ENCODE measurements around the gene AMT.
"Not testable (repeated sequence)": the region's sequence is repeated elsewhere in the genome, so short reads cannot be mapped to it uniquely, and the experiment has no call there.

The AMT gene

GRCh38 chr3:49403891-49404290 lies 18.4 kb downstream of the AMT start:
- in situ Hi-C loops (cut with HindIII; ENCODE audit: low pct_ligation_motif_present, low pct_unique_long_range_greater_than_20kb, low sequenced_read_pairs): no loop called here
- DNase-seq: no peak

DNA sequence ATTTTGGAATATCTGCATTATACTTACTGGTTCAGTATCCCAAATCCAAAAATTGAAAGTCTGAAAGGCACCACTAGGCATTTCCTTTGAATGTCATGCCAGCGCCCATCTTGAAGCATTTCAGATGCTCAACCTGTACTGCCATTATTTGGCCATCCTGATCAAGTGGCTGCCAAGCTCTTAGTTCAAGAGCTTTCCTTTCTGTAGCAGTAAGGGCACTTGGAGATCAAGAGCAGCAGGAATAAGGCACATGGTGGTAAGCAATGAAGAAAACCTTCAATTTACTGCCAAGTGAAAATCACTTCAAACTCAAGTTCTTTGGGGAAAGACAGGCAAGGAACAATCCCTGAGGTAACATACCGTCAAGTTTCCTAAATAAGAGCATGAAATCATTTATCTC lies 20.5 kb downstream of the AMT start:
- no peak for DNase-seq
- in situ Hi-C loops (cut with HindIII; ENCODE audit: low pct_ligation_motif_present, low pct_unique_long_range_greater_than_20kb, low sequenced_read_pairs): no loop called here

- no peak for DNase-seq
- in situ Hi-C loops (cut with HindIII; ENCODE audit: low pct_ligation_motif_present, low pct_unique_long_range_greater_than_20kb, low sequenced_read_pairs): no loop called here
Observed at GRCh38 chr3:49399461-49399860, 22.8 kb downstream of the AMT start.

DNA sequence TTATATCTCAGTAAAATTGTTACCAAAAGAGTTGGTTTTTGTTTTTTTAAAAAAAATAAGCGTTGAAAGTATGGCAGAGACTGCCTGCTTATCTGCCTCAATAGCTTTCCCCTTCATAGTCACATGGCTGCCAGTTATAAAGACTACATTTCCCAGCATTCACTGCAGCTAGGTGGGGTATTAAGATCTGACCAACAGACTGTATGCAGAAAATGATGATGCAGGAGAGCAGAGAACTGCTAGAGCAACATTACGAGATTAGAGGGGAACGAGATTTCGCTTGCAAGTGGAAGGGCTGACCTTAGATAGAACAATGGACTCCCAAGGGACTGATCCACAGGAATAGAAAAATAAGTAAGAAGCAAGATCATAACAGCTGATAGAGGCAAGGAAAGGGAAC lies 24.8 kb downstream of the AMT start:
- DNase-seq: peak; percentile 18
- in situ Hi-C loops (cut with HindIII; ENCODE audit: low pct_ligation_motif_present, low pct_unique_long_range_greater_than_20kb, low sequenced_read_pairs): no loop called here

DNA sequence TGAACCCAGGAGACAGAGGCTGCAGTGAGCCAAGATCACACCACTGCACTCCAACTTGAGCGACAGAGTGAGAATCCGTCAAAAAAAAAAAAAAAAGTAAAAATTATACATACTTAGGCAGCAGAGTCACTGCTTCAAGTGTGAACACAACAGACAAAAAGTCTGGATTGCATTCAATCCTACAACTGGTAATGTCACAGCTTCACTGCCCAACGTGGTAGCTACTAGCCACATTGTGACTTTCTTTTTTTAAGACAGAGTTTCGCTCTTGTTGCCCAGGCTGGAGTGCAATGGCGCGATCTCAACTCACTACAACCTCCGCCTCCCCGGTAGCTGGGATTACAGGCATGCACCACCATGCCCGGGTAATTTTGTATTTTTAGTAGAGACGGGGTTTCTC lies 31.0 kb downstream of the AMT start:
- in situ Hi-C loops (cut with HindIII; ENCODE audit: low pct_ligation_motif_present, low pct_unique_long_range_greater_than_20kb, low sequenced_read_pairs); DNase-seq: not testable (repeated sequence)

DNA sequence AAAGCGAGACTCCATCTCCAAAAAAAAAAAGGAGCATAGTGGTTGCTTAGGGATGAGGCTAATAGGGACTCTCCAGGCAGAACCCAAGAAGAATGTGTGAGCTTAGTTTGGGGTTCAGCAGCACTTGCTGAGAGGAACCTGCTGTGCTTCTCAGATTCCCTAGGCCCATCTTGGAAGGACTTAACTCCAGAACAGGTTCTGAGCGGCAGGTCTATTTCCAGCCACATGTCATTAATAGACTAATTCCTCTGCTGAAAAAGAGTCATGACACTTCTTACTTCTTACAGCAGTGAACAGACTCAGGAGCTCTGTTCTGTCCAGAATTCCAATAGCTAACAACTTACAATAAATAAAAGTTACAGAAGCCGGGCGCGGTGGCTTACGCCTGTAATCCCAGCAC lies 33.0 kb downstream of the AMT start:
- DNase-seq: no peak
- in situ Hi-C loops (cut with HindIII; ENCODE audit: low pct_ligation_motif_present, low pct_unique_long_range_greater_than_20kb, low sequenced_read_pairs): no loop called here

- in situ Hi-C loops (cut with HindIII; ENCODE audit: low pct_ligation_motif_present, low pct_unique_long_range_greater_than_20kb, low sequenced_read_pairs): no loop called here
Observed at GRCh38 chr3:49388289-49388820, 33.9 kb downstream of the AMT start.

DNA sequence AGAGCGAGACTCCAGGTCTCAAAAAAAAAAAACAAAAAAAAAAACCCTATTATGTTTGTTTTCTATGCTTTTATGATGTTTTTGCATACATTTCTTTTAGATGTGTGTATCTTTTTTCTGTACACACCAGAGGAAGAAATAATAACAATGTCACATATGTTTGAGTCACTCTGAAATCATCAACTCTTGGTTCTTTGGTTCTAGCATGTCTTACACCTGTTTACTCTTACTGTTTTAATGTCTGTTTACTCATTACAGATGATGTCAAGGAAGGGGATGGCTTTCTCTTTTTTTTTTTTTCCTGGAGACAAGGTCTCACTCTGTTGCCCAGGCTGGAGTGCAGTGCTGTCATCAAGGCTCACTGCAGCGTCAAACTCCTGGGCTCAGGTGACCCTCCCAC lies 34.6 kb downstream of the AMT start:
- in situ Hi-C loops (cut with HindIII; ENCODE audit: low pct_ligation_motif_present, low pct_unique_long_range_greater_than_20kb, low sequenced_read_pairs): no loop called here
- DNase-seq: no peak

More at GRCh38 chr3:49388289-49388820, 33.9 kb downstream of the AMT start:
- no peak for DNase-seq

DNA sequence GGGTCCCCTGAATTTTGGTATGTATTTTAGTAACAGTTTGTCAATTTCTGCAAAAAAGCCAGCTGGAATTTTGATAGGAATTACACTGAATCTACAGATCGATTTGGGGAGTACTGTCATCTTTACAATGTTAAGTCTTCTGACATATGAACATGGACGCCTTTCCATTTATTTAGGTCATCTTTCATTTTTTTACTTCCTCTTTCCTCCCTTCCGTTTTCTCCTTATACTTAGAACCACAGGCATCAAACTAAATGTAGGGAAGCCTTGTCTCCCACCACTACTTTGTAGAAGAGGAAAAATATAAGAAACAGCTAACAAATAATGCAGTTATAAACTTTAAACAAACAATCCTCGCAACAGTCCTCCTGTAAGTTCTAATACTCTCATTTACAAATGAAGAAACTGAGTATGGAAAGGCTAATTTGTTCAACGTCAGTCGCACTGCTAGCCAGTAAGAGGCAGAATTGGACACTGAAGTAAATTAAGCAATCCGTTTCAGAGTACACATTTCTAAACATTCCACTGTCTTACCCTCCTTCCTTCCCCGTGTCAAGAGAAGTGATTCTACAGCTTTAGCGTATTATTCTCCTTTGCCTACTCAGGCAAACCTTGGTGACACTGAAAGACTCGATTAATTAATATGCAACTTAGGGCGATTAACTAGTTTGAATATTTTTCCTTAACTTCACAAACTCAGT lies 36.1 kb downstream of the AMT start:
- in situ Hi-C loops (cut with HindIII; ENCODE audit: low pct_ligation_motif_present, low pct_unique_long_range_greater_than_20kb, low sequenced_read_pairs): no loop called here
- no peak for DNase-seq

DNA sequence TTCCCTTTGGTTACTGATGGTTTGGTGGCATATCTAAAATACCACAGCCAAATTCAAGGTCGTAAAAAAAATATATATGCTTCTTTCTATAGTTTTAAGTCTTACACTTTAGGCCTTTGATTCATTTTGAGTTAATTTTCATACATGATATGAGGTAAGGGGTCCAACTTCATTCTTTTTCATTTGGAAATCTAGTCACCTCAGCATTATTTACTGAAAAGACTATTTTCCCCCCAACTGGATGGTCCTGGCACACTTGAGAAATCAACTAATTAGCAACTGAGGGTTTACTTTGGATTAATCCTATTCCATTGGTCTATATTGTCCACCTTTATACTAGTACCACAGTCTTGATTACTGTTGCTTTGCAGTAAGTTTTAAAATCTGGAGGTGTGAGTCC lies 36.7 kb downstream of the AMT start:
- in situ Hi-C loops (cut with HindIII; ENCODE audit: low pct_ligation_motif_present, low pct_unique_long_range_greater_than_20kb, low sequenced_read_pairs): no loop called here

DNA sequence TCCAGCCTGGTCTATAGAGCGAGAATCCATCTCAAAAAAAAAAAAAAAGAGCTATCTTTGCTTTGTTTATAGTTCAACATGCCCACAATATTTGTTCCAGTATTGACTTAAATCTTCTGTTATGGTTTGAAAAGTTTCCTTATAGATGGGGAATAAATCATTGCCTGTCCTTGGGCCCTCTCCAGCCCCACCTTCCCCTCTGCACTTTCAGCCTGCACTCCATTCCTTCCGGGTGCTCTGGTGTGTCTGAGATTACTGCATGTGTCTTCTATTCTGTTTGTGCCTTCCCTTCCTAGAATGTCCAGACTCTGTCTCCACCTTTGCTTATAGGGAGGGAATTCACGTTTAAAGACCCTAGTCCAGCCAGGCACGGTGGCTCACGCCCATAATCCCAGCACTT lies 38.9 kb downstream of the AMT start:
- no peak for DNase-seq
- in situ Hi-C loops (cut with HindIII; ENCODE audit: low pct_ligation_motif_present, low pct_unique_long_range_greater_than_20kb, low sequenced_read_pairs): no loop called here

More for the DNA sequence above, 36.7 kb downstream of the AMT start:
- DNase-seq: no peak

GRCh38 chr3:49378249-49378895 lies 43.9 kb downstream of the AMT start:
- in situ Hi-C loops (cut with HindIII; ENCODE audit: low pct_ligation_motif_present, low pct_unique_long_range_greater_than_20kb, low sequenced_read_pairs): no loop called here
- no peak for DNase-seq

DNA sequence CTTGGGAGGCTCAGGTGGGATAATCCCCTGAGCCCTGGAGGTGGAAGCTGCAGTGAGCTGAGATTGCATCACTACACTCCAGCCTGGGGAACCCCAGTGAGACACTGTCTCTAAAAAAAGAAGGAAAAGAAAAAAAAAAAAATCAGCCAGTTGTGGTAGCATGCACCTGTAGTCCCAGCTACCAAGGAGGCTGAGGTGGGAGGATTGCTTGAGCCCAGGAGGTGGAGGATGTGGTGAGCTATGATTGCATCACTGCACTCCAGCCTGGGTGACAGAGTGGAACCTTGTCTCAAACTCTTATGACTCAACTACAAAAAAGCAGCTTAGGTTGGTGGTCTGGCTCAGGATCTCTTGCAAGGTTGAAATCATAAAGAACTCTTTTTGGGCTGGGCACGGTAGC lies 44.8 kb downstream of the AMT start:
- in situ Hi-C loops (cut with HindIII; ENCODE audit: low pct_ligation_motif_present, low pct_unique_long_range_greater_than_20kb, low sequenced_read_pairs): no loop called here

GRCh38 chr3:49371946-49372345 lies 50.3 kb downstream of the AMT start:
- in situ Hi-C loops (cut with HindIII; ENCODE audit: low pct_ligation_motif_present, low pct_unique_long_range_greater_than_20kb, low sequenced_read_pairs): no loop called here
- DNase-seq: no peak

More for the DNA sequence above, 44.8 kb downstream of the AMT start:
- DNase-seq: peak; percentile 8

DNA sequence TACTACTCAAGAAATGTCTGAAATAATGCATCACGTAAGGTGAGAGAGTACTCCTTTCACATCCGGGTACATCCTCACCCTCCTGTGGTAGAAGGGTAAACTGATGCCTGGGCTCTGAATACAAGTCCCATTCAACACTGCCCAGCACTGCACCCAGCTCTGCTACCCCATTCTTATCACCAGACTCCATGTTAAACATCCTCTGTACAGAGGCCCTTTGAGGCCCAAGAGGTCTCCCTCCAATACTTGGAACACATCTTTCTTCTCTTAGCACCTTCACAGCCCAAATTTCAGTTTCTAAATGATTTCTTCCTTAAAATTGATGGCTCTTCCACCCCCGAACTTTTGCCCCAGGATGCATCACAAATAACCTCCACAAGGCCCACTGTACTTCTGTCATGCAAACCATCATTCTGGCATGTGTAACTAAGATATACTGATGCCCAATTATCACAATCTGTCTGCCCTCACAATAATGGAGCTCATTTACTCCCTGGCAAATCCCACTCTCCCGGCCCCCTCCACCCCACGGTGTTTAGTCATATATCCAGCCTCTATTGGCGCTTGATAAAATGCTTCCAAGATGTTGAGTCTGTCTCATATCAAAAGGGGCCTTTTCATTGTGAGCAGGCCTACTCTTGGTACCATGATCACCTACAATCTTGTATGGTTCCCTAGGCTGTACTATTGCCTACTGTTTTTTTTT lies 51.5 kb downstream of the AMT start:
- in situ Hi-C loops (cut with HindIII; ENCODE audit: low pct_ligation_motif_present, low pct_unique_long_range_greater_than_20kb, low sequenced_read_pairs): no loop called here
- DNase-seq: no peak
